ENCODE data around the gene MLXIP. TPM values are rescaled to one million over a fixed set of nuclear protein-coding genes. Genes with fewer than 3 reads are reported as not detected.

Gene MLXIP
- polyA plus RNA-seq, 1 donor from 2014 or later: 9.2 TPM

DNA sequence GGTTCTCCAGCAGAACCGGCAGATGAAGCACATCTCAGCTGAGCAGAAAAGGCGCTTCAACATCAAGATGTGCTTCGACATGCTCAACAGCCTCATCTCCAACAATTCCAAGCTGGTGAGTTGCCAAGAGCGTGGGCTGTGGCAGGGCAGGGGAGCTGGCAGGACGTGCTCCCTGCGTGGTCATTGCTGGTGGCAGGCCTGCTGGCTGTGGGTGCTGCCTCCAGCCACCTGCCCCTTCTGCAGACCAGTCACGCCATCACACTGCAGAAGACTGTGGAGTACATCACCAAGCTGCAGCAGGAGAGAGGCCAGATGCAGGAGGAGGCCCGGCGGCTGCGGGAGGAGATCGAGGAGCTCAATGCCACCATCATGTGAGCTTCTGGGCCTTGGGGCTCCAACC is 59.6 kb downstream of the MLXIP start:
- no peaks in the 10 kb centered on the region for H3K9me3 ChIP-seq (ENCODE audit: low read length)

DNA sequence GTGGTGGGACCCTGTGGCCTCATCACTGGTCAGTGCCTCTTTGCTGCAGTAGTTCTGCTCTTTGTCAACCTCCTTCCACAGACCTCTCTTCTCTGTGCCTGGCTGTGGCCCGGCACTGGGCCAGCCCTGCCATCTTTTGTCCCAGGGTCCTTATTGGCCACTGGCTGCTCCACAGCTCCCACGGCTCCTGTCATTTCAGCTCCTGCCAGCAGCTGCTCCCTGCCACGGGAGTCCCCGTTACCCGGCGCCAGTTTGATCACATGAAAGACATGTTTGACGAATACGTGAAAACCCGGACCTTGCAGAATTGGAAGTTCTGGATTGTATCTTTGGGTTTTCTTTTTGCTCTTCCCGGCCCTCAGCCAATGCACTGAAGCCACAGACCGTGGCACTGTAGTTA is 60.1 kb downstream of the MLXIP start:
- Histone ChIP-seq H3K9ac (ENCODE audit: low read length) (no peak overlapping the region), H3F3A (ENCODE audit: insufficient read depth, low read length, poor library complexity, severe bottlenecking) (no peaks in the 10 kb centered on the region), H3K79me2 (replicated peaks; ENCODE audit: insufficient read depth, low read length) (no peaks in the 10 kb centered on the region), H3K9me2 (ENCODE audit: insufficient read depth, low read length) (no peaks in the 10 kb centered on the region), H3K27me3 (ENCODE audit: insufficient read depth, low read depth, low read length) (no peaks in the 10 kb centered on the region), H3K9me3 (ENCODE audit: low read length) (no peaks in the 10 kb centered on the region), H2AFZ (ENCODE audit: low read depth, low read length) (no peak overlapping the region), H3K4me3 (ENCODE audit: low read length) (no peak overlapping the region), H3K27ac (ENCODE audit: low read length) (no peak overlapping the region), H3K36me3 (ENCODE audit: insufficient read depth, low read length) (peaks cover 10% of the 10 kb centered on the region), H3K4me2 (ENCODE audit: low read length) (no peak overlapping the region), H4K20me1 (ENCODE audit: insufficient read depth) (no peaks in the 10 kb centered on the region)
- TF ChIP-seq TAF1 (IDR thresholded peaks at IDR 0.05; ENCODE audit: low read depth) (no peak), POLR2AphosphoS5 (IDR thresholded peaks at IDR 0.05) (no peak), MXI1 (conservative IDR thresholded peaks at IDR 0.05; ENCODE audit: poor library complexity, severe bottlenecking) (no peak), RAD21 (conservative IDR thresholded peaks at IDR 0.05) (no peak), EZH2 (IDR thresholded peaks at IDR 0.05; ENCODE audit: borderline replicate concordance, insufficient read depth, low read length, poor library complexity, severe bottlenecking) (no peak), SMC3 (conservative IDR thresholded peaks at IDR 0.05; ENCODE audit: poor library complexity) (no peak), EP300 (conservative IDR thresholded peaks at IDR 0.05; ENCODE audit: poor library complexity, severe bottlenecking) (no peak)
- TF ChIP-seq, protein P1, sequence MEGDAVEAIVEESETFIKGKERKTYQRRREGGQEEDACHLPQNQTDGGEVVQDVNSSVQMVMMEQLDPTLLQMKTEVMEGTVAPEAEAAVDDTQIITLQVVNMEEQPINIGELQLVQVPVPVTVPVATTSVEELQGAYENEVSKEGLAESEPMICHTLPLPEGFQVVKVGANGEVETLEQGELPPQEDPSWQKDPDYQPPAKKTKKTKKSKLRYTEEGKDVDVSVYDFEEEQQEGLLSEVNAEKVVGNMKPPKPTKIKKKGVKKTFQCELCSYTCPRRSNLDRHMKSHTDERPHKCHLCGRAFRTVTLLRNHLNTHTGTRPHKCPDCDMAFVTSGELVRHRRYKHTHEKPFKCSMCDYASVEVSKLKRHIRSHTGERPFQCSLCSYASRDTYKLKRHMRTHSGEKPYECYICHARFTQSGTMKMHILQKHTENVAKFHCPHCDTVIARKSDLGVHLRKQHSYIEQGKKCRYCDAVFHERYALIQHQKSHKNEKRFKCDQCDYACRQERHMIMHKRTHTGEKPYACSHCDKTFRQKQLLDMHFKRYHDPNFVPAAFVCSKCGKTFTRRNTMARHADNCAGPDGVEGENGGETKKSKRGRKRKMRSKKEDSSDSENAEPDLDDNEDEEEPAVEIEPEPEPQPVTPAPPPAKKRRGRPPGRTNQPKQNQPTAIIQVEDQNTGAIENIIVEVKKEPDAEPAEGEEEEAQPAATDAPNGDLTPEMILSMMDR (IDR thresholded peaks at IDR 0.05; ENCODE audit: poor library complexity, severe bottlenecking): no peak
- TF ChIP-seq, protein P2, sequence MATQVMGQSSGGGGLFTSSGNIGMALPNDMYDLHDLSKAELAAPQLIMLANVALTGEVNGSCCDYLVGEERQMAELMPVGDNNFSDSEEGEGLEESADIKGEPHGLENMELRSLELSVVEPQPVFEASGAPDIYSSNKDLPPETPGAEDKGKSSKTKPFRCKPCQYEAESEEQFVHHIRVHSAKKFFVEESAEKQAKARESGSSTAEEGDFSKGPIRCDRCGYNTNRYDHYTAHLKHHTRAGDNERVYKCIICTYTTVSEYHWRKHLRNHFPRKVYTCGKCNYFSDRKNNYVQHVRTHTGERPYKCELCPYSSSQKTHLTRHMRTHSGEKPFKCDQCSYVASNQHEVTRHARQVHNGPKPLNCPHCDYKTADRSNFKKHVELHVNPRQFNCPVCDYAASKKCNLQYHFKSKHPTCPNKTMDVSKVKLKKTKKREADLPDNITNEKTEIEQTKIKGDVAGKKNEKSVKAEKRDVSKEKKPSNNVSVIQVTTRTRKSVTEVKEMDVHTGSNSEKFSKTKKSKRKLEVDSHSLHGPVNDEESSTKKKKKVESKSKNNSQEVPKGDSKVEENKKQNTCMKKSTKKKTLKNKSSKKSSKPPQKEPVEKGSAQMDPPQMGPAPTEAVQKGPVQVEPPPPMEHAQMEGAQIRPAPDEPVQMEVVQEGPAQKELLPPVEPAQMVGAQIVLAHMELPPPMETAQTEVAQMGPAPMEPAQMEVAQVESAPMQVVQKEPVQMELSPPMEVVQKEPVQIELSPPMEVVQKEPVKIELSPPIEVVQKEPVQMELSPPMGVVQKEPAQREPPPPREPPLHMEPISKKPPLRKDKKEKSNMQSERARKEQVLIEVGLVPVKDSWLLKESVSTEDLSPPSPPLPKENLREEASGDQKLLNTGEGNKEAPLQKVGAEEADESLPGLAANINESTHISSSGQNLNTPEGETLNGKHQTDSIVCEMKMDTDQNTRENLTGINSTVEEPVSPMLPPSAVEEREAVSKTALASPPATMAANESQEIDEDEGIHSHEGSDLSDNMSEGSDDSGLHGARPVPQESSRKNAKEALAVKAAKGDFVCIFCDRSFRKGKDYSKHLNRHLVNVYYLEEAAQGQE (IDR thresholded peaks at IDR 0.05; ENCODE audit: borderline replicate concordance): no peak

More for the DNA sequence above, 59.6 kb downstream of the MLXIP start:
- H3K36me3 ChIP-seq (ENCODE audit: insufficient read depth, low read length): peaks cover 9% of the 10 kb centered on the region
- no peaks in the 10 kb centered on the region for H3K27me3 ChIP-seq (ENCODE audit: insufficient read depth, low read depth, low read length)
- TF ChIP-seq, protein P1 (IDR thresholded peaks at IDR 0.05; ENCODE audit: poor library complexity, severe bottlenecking): no peak
- TF ChIP-seq TAF1 (IDR thresholded peaks at IDR 0.05; ENCODE audit: low read depth) (no peak), SMC3 (conservative IDR thresholded peaks at IDR 0.05; ENCODE audit: poor library complexity) (no peak), EP300 (conservative IDR thresholded peaks at IDR 0.05; ENCODE audit: poor library complexity, severe bottlenecking) (no peak), POLR2AphosphoS5 (IDR thresholded peaks at IDR 0.05) (no peak), MXI1 (conservative IDR thresholded peaks at IDR 0.05; ENCODE audit: poor library complexity, severe bottlenecking) (no peak), RAD21 (conservative IDR thresholded peaks at IDR 0.05) (no peak), EZH2 (IDR thresholded peaks at IDR 0.05; ENCODE audit: borderline replicate concordance, insufficient read depth, low read length, poor library complexity, severe bottlenecking) (no peak)
- TF ChIP-seq, protein P2 (IDR thresholded peaks at IDR 0.05; ENCODE audit: borderline replicate concordance): no peak
- no peaks in the 10 kb centered on the region for H3K9me2 ChIP-seq (ENCODE audit: insufficient read depth, low read length)
- H3K79me2 ChIP-seq (replicated peaks; ENCODE audit: insufficient read depth, low read length): no peaks in the 10 kb centered on the region
- no peak overlapping the region for H3K4me2 ChIP-seq (ENCODE audit: low read length)
- no peaks in the 10 kb centered on the region for H3F3A ChIP-seq (ENCODE audit: insufficient read depth, low read length, poor library complexity, severe bottlenecking)
- no peak overlapping the region for H3K4me3 ChIP-seq (ENCODE audit: low read length)
- H2AFZ ChIP-seq (ENCODE audit: low read depth, low read length): no peak overlapping the region
- no peak overlapping the region for H3K9ac ChIP-seq (ENCODE audit: low read length)
- H3K27ac ChIP-seq (ENCODE audit: low read length): no peak overlapping the region
- no peaks in the 10 kb centered on the region for H4K20me1 ChIP-seq (ENCODE audit: insufficient read depth)

All from neural cell (in vitro differentiated cells).